ENCODE measurements around the gene HCN3. TPM values are rescaled to one million over a fixed set of nuclear protein-coding genes. Genes with fewer than 3 reads are reported as not detected.

HCN3 gene
- total RNA-seq, 1 experiment from 2014 or later, result 7.3 TPM

- TF ChIP-seq STAT6 (CRISPR knock-in tag; conservative IDR thresholded peaks at IDR 0.05; ENCODE audit: low read depth), result no peak
- peak; percentile 82; the same call in 1 of the 2 replicates for TF ChIP-seq MAX (CRISPR knock-in tag; IDR thresholded peaks at IDR 0.05)
- no peak for TF ChIP-seq NR3C1 (CRISPR knock-in tag; conservative IDR thresholded peaks at IDR 0.05; ENCODE audit: low read depth)
Observed at GRCh38 chr1:155261852-155262673, 15.2 kb upstream of the HCN3 start, which contains the start of gene SCAMP3 (continued).

- ChIA-PET POLR2A (interaction anchor here (1.0 kb wide), 1 partner anchor 10 kb away, joined by 4 read pairs; the partner anchor contains the start of gene CLK2), CTCF (interaction anchor here (6.1 kb wide), 1 partner anchor 12 kb away, joined by 130 read pairs; no protein-coding TSS in a partner anchor)
- no peak overlapping the region for H3K4me3 Mint-ChIP-seq
- no peaks in the 10 kb centered on the region for H3K27me3 Mint-ChIP-seq (ENCODE audit: low read depth)
- peaks cover 14% of the 10 kb centered on the region for H3K4me1 Mint-ChIP-seq
- no peaks in the 10 kb centered on the region for H3K9me3 Mint-ChIP-seq
- H3K36me3 Mint-ChIP-seq, result peaks cover 65% of the 10 kb centered on the region
- no peak for DNase-seq (ENCODE audit: low spot score)
- no peak for TF ChIP-seq TP53 (CRISPR knock-in tag; IDR thresholded peaks at IDR 0.05)
- no peak for TF ChIP-seq ELF4 (CRISPR knock-in tag; IDR thresholded peaks at IDR 0.05; ENCODE audit: low read depth)
- no peak for TF ChIP-seq GABPB1 (CRISPR knock-in tag; IDR thresholded peaks at IDR 0.05)
- TF ChIP-seq ERG (CRISPR knock-in tag; IDR thresholded peaks at IDR 0.05), result no peak
- TF ChIP-seq GTF2I (CRISPR knock-in tag; conservative IDR thresholded peaks at IDR 0.05), result no peak
- TF ChIP-seq SP1 (CRISPR knock-in tag; conservative IDR thresholded peaks at IDR 0.05), result no peak
- TF ChIP-seq ZNF281 (CRISPR knock-in tag; IDR thresholded peaks at IDR 0.05), result no peak
- TF ChIP-seq ETV6 (CRISPR knock-in tag; IDR thresholded peaks at IDR 0.05), result no peak
- TF ChIP-seq AFF4 (CRISPR knock-in tag; IDR thresholded peaks at IDR 0.05; ENCODE audit: borderline replicate concordance), result no peak
- ATAC-seq, result no peak
- H3K27ac Mint-ChIP-seq, result peak overlapping the region; percentile 78
Observed at GRCh38 chr1:155263067-155263466, 14.2 kb upstream of the HCN3 start.
